ENCODE measurements around the gene IL31.

DNA sequence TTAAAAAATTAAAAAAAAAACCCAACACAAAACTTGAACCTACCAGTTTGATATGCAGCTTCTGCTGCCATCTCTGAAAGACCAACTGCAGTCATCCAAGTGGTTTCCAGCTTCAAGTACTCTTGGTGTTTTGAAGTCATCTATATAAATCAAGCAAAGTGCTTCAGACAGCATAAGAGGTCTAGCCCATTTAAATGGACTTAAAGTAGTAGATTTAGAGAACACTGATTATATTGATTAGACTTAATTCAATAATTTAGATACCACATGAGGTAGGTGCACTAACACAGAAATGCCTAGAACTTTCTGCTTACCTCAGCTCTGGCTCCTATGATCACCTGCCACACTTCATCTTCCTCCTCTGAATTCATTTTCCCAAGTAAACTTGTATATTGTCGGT lies 42.4 kb upstream of the IL31 start:
- TF ChIP-seq, protein P1, sequence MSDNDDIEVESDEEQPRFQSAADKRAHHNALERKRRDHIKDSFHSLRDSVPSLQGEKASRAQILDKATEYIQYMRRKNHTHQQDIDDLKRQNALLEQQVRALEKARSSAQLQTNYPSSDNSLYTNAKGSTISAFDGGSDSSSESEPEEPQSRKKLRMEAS (IDR thresholded peaks at IDR 0.05; ENCODE audit: insufficient read depth, insufficient read length) = no peak
- TF ChIP-seq, protein P2, sequence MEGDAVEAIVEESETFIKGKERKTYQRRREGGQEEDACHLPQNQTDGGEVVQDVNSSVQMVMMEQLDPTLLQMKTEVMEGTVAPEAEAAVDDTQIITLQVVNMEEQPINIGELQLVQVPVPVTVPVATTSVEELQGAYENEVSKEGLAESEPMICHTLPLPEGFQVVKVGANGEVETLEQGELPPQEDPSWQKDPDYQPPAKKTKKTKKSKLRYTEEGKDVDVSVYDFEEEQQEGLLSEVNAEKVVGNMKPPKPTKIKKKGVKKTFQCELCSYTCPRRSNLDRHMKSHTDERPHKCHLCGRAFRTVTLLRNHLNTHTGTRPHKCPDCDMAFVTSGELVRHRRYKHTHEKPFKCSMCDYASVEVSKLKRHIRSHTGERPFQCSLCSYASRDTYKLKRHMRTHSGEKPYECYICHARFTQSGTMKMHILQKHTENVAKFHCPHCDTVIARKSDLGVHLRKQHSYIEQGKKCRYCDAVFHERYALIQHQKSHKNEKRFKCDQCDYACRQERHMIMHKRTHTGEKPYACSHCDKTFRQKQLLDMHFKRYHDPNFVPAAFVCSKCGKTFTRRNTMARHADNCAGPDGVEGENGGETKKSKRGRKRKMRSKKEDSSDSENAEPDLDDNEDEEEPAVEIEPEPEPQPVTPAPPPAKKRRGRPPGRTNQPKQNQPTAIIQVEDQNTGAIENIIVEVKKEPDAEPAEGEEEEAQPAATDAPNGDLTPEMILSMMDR (IDR thresholded peaks at IDR 0.05; ENCODE audit: extremely low read depth in 1 of 2, insufficient read depth in 1 of 2, low read depth in 1 of 2, low read length in 2 of 2) = no peak
- TF ChIP-seq EZH2 (IDR thresholded peaks at IDR 0.05; ENCODE audit: borderline replicate concordance, low read depth, low read length, severe bottlenecking) (no peak), FOS (IDR thresholded peaks at IDR 0.05; ENCODE audit: borderline replicate concordance, insufficient read depth, low read length) (no peak), POLR2A (IDR thresholded peaks at IDR 0.05; ENCODE audit: low read depth, low read length) (no peak), JUN (IDR thresholded peaks at IDR 0.05; ENCODE audit: borderline replicate concordance, insufficient read depth, insufficient read length, low read depth) (no peak), POLR2AphosphoS5 (IDR thresholded peaks at IDR 0.05; ENCODE audit: insufficient read depth, low read depth, low read length) (no peak)

Measured in endothelial cell of umbilical vein (primary cell).